ENCODE results near the gene TLR10.

Gene TLR10

GRCh38 chr4:38765382-38765781, 17.4 kb downstream of the TLR10 start:
- DNase-seq, result no peak

GRCh38 chr4:38764277-38764676, 18.5 kb downstream of the TLR10 start:
- no peak for DNase-seq

GRCh38 chr4:38762560-38762959, 20.2 kb downstream of the TLR10 start:
- no peak for DNase-seq

- DNase-seq, result no peak
Measured at GRCh38 chr4:38759790-38760122, 23.0 kb downstream of the TLR10 start.

- DNase-seq, result peak; percentile 70
Measured at GRCh38 chr4:38759113-38759789, 23.5 kb downstream of the TLR10 start.

- peak; percentile 30 for DNase-seq
Measured at GRCh38 chr4:38757945-38758600, 24.7 kb downstream of the TLR10 start.

- DNase-seq, result no peak
Measured at GRCh38 chr4:38752941-38753806, 29.6 kb downstream of the TLR10 start.

GRCh38 chr4:38752372-38752940, 30.3 kb downstream of the TLR10 start:
- peak; percentile 61 for DNase-seq

GRCh38 chr4:38751341-38752010, 31.3 kb downstream of the TLR10 start:
- no peak for DNase-seq

- no peak for DNase-seq
Measured at GRCh38 chr4:38749336-38749735, 33.5 kb downstream of the TLR10 start.

GRCh38 chr4:38747629-38748028, 35.2 kb downstream of the TLR10 start:
- no peak for DNase-seq

GRCh38 chr4:38745881-38746280, 36.9 kb downstream of the TLR10 start:
- DNase-seq, result no peak

GRCh38 chr4:38743866-38744265, 38.9 kb downstream of the TLR10 start:
- no peak for DNase-seq

- no peak for DNase-seq
Measured at GRCh38 chr4:38740303-38740702, 42.5 kb downstream of the TLR10 start.

- DNase-seq, result no peak
Measured at GRCh38 chr4:38738940-38739803, 43.6 kb downstream of the TLR10 start.

GRCh38 chr4:38735870-38736269, 46.9 kb downstream of the TLR10 start:
- DNase-seq, result no peak

- no peak for DNase-seq
Measured at GRCh38 chr4:38734911-38735310, 47.9 kb downstream of the TLR10 start.

- no peak for DNase-seq
Measured at GRCh38 chr4:38734446-38734845, 48.3 kb downstream of the TLR10 start.

- DNase-seq, result no peak
Measured at GRCh38 chr4:38733663-38734062, 49.1 kb downstream of the TLR10 start.

- peak; percentile 90 for DNase-seq
Measured at GRCh38 chr4:38730830-38731646, 51.8 kb downstream of the TLR10 start.

- no peak for DNase-seq
Measured at GRCh38 chr4:38730493-38730829, 52.3 kb downstream of the TLR10 start.
